SH-SY5Y (cell line): ENCODE results near the gene NPEPL1.

Experiments used
- GATA2 ChIP-seq: IDR thresholded peaks from 2 replicates; pipeline ENCODE4 v1.6.1; 2011; ENCODE audit warnings: mild to moderate bottlenecking, low read depth, low read length
- GATA3 ChIP-seq: IDR thresholded peaks from 2 replicates; pipeline ENCODE4 v1.6.1; 2011; ENCODE audit warnings: low read depth, mild to moderate bottlenecking, low read length, moderate library complexity

NPEPL1 gene

GRCh38 chr20:58698741-58699622, 6.4 kb downstream of the NPEPL1 start:
- TF ChIP-seq GATA2 (no peak), GATA3 (no peak)

- TF ChIP-seq GATA3 (no peak), GATA2 (no peak)
Observed at GRCh38 chr20:58699623-58700107, 7.1 kb downstream of the NPEPL1 start.

GRCh38 chr20:58700121-58700821, 7.7 kb downstream of the NPEPL1 start:
- no peak for TF ChIP-seq GATA3
- no peak for TF ChIP-seq GATA2

- TF ChIP-seq GATA2 (no peak), GATA3 (no peak)
Observed at GRCh38 chr20:58700823-58701222, 8.2 kb downstream of the NPEPL1 start.

GRCh38 chr20:58701431-58702160, 9.0 kb downstream of the NPEPL1 start:
- no peak for TF ChIP-seq GATA2
- no peak for TF ChIP-seq GATA3

GRCh38 chr20:58702161-58702510, 9.5 kb downstream of the NPEPL1 start:
- TF ChIP-seq GATA3 (no peak), GATA2 (no peak)

GRCh38 chr20:58702859-58703648, 10.5 kb downstream of the NPEPL1 start:
- TF ChIP-seq GATA2 (no peak), GATA3 (no peak)

GRCh38 chr20:58703765-58704371, 11.3 kb downstream of the NPEPL1 start:
- TF ChIP-seq GATA3 (no peak), GATA2 (no peak)

GRCh38 chr20:58705208-58705926, 12.8 kb downstream of the NPEPL1 start:
- TF ChIP-seq GATA3 (no peak), GATA2 (no peak)

GRCh38 chr20:58706150-58706892, 13.7 kb downstream of the NPEPL1 start:
- no peak for TF ChIP-seq GATA3
- TF ChIP-seq GATA2 = no peak

GRCh38 chr20:58706975-58707681, 14.5 kb downstream of the NPEPL1 start:
- TF ChIP-seq GATA3 (no peak), GATA2 (no peak)
